HL-60 (cell line): ENCODE measurements around the gene LGALS12.

Experiments used
- GABPA ChIP-seq: IDR thresholded peaks from 2 replicates; pipeline ENCODE4 v1.6.1; 2012; ENCODE audit warnings: low read depth
- POLR2AphosphoS5 ChIP-seq: IDR thresholded peaks from 2 replicates; pipeline ENCODE4 v1.6.1; 2012; ENCODE audit warnings: low read depth
- TF ChIP-seq, protein P1 (sequence below): IDR thresholded peaks from one replicate; pipeline ENCODE4 v1.5.1; 2011; ENCODE audit warnings: low read length, control low read depth, inconsistent platforms; ENCODE audit not compliant: insufficient read depth
- TF ChIP-seq, protein P2 (sequence below): IDR thresholded peaks from 2 replicates; pipeline ENCODE4 v1.6.1; 2012; ENCODE audit warnings: low read depth; ENCODE audit not compliant: insufficient replicate concordance

DNA sequence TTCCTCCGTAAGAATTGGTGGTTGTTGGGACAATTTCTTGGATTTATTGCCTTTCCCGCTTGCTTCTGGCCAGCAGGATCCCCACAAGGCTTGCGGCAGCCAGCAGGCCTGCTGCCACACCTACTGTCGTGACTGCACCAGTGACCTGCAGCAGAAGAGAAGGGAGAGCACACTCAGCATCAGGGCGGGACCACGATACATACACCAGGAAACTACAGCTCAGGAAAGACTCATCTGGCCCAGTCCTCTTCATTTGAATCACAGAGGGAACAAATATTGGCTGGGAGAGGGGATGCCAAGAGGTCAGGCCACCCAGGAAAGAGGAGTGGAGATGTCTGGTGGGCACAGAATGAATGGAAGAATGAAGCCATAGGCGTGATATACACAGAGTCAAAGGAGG is 47.0 kb downstream of the LGALS12 start:
- TF ChIP-seq, protein P1, sequence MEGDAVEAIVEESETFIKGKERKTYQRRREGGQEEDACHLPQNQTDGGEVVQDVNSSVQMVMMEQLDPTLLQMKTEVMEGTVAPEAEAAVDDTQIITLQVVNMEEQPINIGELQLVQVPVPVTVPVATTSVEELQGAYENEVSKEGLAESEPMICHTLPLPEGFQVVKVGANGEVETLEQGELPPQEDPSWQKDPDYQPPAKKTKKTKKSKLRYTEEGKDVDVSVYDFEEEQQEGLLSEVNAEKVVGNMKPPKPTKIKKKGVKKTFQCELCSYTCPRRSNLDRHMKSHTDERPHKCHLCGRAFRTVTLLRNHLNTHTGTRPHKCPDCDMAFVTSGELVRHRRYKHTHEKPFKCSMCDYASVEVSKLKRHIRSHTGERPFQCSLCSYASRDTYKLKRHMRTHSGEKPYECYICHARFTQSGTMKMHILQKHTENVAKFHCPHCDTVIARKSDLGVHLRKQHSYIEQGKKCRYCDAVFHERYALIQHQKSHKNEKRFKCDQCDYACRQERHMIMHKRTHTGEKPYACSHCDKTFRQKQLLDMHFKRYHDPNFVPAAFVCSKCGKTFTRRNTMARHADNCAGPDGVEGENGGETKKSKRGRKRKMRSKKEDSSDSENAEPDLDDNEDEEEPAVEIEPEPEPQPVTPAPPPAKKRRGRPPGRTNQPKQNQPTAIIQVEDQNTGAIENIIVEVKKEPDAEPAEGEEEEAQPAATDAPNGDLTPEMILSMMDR: no peak
- TF ChIP-seq, protein P2, sequence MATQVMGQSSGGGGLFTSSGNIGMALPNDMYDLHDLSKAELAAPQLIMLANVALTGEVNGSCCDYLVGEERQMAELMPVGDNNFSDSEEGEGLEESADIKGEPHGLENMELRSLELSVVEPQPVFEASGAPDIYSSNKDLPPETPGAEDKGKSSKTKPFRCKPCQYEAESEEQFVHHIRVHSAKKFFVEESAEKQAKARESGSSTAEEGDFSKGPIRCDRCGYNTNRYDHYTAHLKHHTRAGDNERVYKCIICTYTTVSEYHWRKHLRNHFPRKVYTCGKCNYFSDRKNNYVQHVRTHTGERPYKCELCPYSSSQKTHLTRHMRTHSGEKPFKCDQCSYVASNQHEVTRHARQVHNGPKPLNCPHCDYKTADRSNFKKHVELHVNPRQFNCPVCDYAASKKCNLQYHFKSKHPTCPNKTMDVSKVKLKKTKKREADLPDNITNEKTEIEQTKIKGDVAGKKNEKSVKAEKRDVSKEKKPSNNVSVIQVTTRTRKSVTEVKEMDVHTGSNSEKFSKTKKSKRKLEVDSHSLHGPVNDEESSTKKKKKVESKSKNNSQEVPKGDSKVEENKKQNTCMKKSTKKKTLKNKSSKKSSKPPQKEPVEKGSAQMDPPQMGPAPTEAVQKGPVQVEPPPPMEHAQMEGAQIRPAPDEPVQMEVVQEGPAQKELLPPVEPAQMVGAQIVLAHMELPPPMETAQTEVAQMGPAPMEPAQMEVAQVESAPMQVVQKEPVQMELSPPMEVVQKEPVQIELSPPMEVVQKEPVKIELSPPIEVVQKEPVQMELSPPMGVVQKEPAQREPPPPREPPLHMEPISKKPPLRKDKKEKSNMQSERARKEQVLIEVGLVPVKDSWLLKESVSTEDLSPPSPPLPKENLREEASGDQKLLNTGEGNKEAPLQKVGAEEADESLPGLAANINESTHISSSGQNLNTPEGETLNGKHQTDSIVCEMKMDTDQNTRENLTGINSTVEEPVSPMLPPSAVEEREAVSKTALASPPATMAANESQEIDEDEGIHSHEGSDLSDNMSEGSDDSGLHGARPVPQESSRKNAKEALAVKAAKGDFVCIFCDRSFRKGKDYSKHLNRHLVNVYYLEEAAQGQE: no peak
- TF ChIP-seq POLR2AphosphoS5 (no peak), GABPA (no peak)
